Spleen (tissue), 7 donors: ENCODE data around the gene SHKBP1.

ENCODE experiments used
- CTCF ChIP-seq, 11 experiments: fragments of 200-600 bp in 7 of 11; fragments of 450-650 bp in 4 of 11; sonication (generic) in 4 of 11; IDR thresholded peaks in 8 of 11; conservative IDR thresholded peaks in 3 of 11; 1 replicate in 7 of 11; 2 replicates in 4 of 11; pipeline versions ENCODE4 v1.4.0 to v1.8.0; 2016 to 2021; ENCODE audit warnings: antibody characterized with exemption in 11 of 11, inconsistent platforms in 4 of 11, mild to moderate bottlenecking in 1 of 11
- POLR2A ChIP-seq, 3 donors: fragments of 450-650 bp; IDR thresholded peaks; one replicate each; pipeline ENCODE4 v1.5.1; 2017; ENCODE audit warnings: antibody characterized with exemption in 3 of 3, mild to moderate bottlenecking in 1 of 3
- POLR2AphosphoS5 ChIP-seq, 3 donors: sonication (generic); formaldehyde crosslinking; IDR thresholded peaks; one replicate each; pipeline ENCODE4 v1.5.1; 2017; ENCODE audit warnings: antibody characterized with exemption in 3 of 3
- donor health status: DM: no; HTN: no; CAD: no; lungs with moderate emphysema.
- donor health status: DM: no; HTN: no; CAD: no.
- donor health status: DM: no; HTN: no; CAD: no.

GRCh38 chr19:40639638-40639982 lies 62.9 kb downstream of the SHKBP1 start:
- TF ChIP-seq POLR2A (IDR thresholded peaks at IDR 0.05) = no peak
- TF ChIP-seq CTCF (IDR thresholded peaks at IDR 0.05 in 8 of 11, conservative IDR thresholded peaks at IDR 0.05 in 3 of 11) = no peak
- TF ChIP-seq POLR2AphosphoS5 (IDR thresholded peaks at IDR 0.05) = no peak
